Measurements from ENCODE around the gene CSTPP1.
A peak's percentile ranks its signal among the peaks of the same experiment; 100 is the strongest.

CSTPP1 gene

DNA sequence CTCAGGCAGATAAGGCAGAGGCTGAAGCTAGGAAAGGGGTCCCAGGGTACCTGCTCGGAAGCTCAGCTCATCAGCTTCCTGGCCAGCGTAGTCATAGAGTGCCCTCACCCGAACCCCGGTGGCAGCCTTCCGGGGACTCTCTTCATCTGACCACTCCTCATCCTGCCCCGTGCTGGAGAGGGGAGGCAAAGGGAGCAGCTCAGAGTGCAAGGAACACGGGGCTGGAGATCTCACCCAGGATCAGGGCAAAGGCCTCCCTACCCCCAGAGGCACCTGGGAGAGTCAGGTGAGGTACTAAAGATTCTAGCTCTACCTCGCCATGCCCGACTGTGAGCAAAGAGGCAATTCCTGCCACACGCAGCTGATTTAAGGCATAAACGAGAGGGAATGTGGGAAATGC, 241.8 kb downstream of the CSTPP1 start:
- no peak overlapping the region for H3K27ac ChIP-seq
- TF ChIP-seq, protein P1, sequence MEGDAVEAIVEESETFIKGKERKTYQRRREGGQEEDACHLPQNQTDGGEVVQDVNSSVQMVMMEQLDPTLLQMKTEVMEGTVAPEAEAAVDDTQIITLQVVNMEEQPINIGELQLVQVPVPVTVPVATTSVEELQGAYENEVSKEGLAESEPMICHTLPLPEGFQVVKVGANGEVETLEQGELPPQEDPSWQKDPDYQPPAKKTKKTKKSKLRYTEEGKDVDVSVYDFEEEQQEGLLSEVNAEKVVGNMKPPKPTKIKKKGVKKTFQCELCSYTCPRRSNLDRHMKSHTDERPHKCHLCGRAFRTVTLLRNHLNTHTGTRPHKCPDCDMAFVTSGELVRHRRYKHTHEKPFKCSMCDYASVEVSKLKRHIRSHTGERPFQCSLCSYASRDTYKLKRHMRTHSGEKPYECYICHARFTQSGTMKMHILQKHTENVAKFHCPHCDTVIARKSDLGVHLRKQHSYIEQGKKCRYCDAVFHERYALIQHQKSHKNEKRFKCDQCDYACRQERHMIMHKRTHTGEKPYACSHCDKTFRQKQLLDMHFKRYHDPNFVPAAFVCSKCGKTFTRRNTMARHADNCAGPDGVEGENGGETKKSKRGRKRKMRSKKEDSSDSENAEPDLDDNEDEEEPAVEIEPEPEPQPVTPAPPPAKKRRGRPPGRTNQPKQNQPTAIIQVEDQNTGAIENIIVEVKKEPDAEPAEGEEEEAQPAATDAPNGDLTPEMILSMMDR (IDR thresholded peaks at IDR 0.05) = no peak
- no peak for TF ChIP-seq ZFX (IDR thresholded peaks at IDR 0.05; ENCODE audit: borderline replicate concordance)

DNA sequence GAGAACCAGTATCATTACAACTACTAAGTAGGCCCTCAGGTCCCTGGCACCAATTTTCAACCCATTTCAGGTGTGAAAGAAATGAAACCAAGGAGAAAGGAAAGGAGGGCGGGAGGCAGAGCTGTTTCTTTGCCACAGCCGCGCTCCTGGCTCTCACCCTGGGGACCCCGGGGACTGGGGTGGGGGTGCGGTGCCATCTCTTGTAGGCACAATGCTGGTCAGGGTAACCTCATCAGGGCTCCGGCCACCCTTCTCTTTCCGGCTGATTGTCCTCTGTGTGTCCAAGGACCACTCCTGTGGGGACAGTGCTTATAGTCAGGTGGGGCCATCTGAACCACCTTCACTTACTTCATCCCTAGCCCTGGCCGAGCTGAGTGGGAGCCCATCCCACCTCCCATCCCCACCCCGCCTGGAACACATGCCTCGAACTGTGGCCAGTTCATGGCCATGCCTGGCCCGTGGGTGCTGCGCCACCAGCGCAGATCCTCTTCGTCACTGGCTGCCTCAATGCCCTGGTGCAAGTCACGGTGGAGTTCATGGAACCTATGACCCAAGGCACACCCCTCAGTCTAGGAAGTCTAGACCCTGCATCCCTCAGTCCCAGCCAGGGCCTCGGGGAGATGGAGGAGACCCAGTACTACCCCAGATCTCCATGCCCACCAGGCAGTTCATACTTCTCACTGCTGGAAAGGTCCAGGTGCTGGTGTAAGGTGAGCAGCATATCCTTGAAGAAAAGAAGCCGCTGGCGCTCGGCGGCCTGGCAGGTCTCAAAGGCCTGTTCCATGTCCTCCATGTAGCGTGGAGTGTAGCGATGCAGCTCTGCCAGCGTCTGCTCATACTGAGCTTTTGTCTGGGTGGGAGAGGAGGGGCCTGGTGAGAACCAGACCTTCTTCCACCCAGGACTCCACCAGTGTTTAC, 242.4 kb downstream of the CSTPP1 start:
- no peak for TF ChIP-seq ZFX (IDR thresholded peaks at IDR 0.05; ENCODE audit: borderline replicate concordance)
- TF ChIP-seq, protein P1 (IDR thresholded peaks at IDR 0.05) = no peak
- H3K27ac ChIP-seq = no peak overlapping the region

DNA sequence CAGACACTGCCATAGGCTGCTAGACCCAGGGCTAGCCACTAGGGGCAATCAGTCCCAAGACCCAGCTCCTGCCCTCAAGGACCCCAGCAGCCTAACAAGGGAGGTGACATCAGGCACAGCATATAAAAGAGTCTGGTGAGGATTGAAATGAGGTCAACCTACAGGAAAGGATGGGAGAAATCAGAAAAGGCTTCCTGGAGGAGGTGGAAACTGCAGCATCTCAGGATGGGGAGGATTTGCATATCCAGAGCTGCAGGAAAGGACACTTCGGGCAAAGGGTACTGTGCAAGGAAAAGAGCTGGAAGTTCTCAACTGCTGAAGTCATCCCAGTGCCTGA, 243.1 kb downstream of the CSTPP1 start:
- no peak overlapping the region for H3K27ac ChIP-seq
- TF ChIP-seq ZFX (IDR thresholded peaks at IDR 0.05; ENCODE audit: borderline replicate concordance) = no peak
- TF ChIP-seq, protein P1 (IDR thresholded peaks at IDR 0.05) = peak; percentile 64

DNA sequence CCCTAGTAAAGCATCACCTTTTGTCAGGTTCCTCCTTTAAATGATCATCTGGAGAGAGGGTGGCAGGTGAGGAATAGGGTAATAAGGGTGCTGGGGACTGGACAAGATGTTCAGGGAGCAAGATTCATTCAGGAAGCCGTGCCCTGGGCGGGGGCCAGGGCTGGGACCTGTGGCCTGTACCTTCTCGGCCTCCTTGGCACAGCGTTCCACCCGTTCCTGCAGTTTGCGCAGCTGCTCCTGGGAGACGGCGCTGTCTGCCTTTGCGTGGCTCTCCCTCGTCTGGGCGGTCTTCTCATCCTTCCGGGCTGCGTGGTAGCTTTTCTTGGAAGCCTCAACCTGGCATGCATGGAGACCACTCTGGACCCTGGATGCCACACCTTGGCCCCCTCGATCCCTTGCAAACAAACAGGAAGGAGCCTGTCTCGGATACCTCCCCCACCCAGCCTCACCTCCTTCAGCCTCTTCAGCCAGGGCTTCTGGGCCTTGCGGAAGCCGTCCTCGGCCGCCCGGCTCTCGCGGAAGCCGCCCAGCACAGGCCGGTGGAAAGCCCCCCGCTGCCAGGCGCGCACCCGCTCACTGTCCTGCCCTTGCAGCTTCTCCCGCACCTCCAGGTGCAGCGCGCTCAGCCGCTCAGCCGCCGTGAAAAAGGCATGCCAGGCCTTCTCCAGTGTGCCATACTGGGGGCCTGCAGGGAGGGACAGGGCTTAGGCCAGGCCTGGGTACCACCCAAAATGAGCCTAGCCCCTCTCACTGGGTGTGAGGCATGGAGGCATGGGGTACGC, 243.6 kb downstream of the CSTPP1 start:
- TF ChIP-seq, protein P1 (IDR thresholded peaks at IDR 0.05) = no peak
- TF ChIP-seq ZFX (IDR thresholded peaks at IDR 0.05; ENCODE audit: borderline replicate concordance) = no peak
- H3K27ac ChIP-seq = no peak overlapping the region

DNA sequence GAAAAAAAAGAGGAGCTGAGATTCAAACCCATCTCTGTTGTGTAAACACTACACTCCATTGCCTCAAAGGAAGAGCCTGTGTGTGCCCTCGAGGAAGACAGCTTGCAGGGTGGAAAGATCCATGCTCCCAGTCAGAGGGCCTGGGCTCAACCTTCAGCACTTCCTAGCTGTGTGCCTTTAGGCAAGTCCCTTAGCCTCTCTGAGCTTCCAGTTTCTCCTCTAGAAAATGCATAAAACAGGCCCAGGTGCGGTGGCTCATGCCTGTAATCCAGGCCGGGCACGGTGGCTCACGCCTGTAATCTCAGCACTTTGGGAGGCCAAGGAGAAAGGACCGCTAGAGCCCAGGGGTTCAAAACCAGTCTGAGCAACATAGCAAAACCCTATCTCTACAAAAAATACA, 244.7 kb downstream of the CSTPP1 start:
- H3K27ac ChIP-seq = no peak overlapping the region
- TF ChIP-seq ZFX (IDR thresholded peaks at IDR 0.05; ENCODE audit: borderline replicate concordance) = no peak
- TF ChIP-seq, protein P1 (IDR thresholded peaks at IDR 0.05) = no peak

DNA sequence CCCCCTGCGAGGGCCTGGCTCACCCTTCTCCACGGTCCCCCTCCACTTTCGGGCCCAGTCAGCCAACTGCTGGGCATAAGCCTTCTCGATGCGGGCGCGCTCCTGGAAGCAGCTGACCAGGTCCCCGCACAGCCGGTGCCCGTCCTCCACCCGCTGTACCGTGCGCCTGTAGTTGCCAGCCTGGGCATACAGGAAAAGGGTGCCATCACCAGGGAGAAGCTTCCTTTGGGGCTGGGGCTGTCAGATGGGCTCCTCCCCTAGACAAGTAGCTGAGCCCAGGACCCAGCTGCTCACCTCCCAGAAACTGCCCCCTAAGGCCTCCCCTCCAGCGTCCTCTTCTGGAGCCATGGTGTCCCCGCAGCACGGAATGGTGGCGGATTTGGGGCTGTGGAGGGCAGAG, 245.8 kb downstream of the CSTPP1 start:
- H3K27ac ChIP-seq = no peak overlapping the region
- TF ChIP-seq, protein P1 (IDR thresholded peaks at IDR 0.05) = no peak
- no peak for TF ChIP-seq ZFX (IDR thresholded peaks at IDR 0.05; ENCODE audit: borderline replicate concordance)

All from 22Rv1 (cell line).